T-cell (primary cell): ENCODE data around the gene NELFB. TPM values are rescaled to one million over a fixed set of nuclear protein-coding genes. Genes with fewer than 3 reads are reported as not detected.
"Not testable (repeated sequence)": the region's sequence is repeated elsewhere in the genome, so short reads cannot be mapped to it uniquely, and the experiment has no call there.

Experiments
- ATAC-seq, 4 experiments: fragments of 200-7000 bp in 3 of 4; fragments of 150-1000 bp in 1 of 4; cut with Tn5 transposase; replicated peaks in 1 of 4; 1 replicate in 3 of 4; 2 replicates in 1 of 4; pipeline ENCODE4 v1.10.0; 2021; ENCODE audit warnings: moderate library complexity in 3 of 4, mild to moderate bottlenecking in 2 of 4, moderate number of reproducible peaks in 1 of 4
- CTCF ChIA-PET, 2 donors: fragments of 300-600 bp; sonication (Branson Sonifier 250); formaldehyde crosslinking; loops; one replicate each; lab custom pipeline; 2022; ENCODE audit warnings: antibody characterized with exemption in 2 of 2; lab: Charles Lee
- POLR2A ChIA-PET, 2 donors: fragments of 300-600 bp; sonication (Branson Sonifier 250); formaldehyde crosslinking; loops; one replicate each; lab custom pipeline; 2022; ENCODE audit warnings: antibody characterized with exemption in 2 of 2; lab: Charles Lee
- DNase-seq, 35 experiments: peaks; one replicate each; pipeline versions ENCODE4 v3.0.0 to v3.0.0-alpha.2; 2013 to 2023
- H3K27ac ChIP-seq: one replicate; pipeline ENCODE4 v1.5.1; 2013; ENCODE audit warnings: low read length
- H3K27me3 ChIP-seq, 2 experiments: replicated peaks in 1 of 2; 1 replicate in 1 of 2; 2 replicates in 1 of 2; pipeline versions ENCODE4 v1.6.1 to v1.7.0; 2013; ENCODE audit warnings: low read length in 1 of 2, mixed read lengths in 1 of 2; ENCODE audit not compliant: control insufficient read depth in 2 of 2, insufficient read depth in 2 of 2; ENCODE audit errors: extremely low read depth in 1 of 2
- H3K36me3 ChIP-seq, 2 donors: 1 replicate in 1 of 2; 2 replicates in 1 of 2; pipeline versions ENCODE4 v1.6.1 to v1.7.0; 2013; ENCODE audit warnings: low read length in 1 of 2; ENCODE audit not compliant: control insufficient read depth in 2 of 2, insufficient read depth in 1 of 2; ENCODE audit errors: extremely low read depth in 1 of 2
- H3K4me1 ChIP-seq, 2 experiments: 1 replicate in 1 of 2; 2 replicates in 1 of 2; pipeline versions ENCODE4 v1.6.1 to v1.7.0; 2013; ENCODE audit warnings: low read length in 2 of 2, mixed read lengths in 1 of 2; ENCODE audit not compliant: insufficient read depth in 2 of 2, control insufficient read depth in 1 of 2; ENCODE audit errors: extremely low read depth in 1 of 2
- H3K4me3 ChIP-seq, 2 donors: 1 replicate in 1 of 2; 2 replicates in 1 of 2; pipeline versions ENCODE4 v1.5.1 to v1.7.0; 2013; ENCODE audit warnings: mild to moderate bottlenecking in 2 of 2, low read length in 1 of 2, moderate library complexity in 1 of 2; ENCODE audit not compliant: control insufficient read depth in 1 of 2; ENCODE audit errors: extremely low read depth in 1 of 2
- H3K9me3 ChIP-seq: 2 replicates; pipeline ENCODE4 v1.7.0; 2013
- H3K27ac Mint-ChIP-seq, 2 donors: one replicate each; pipeline ENCODE4 v1.8.0; 2020 to 2021; ENCODE audit warnings: mild to moderate bottlenecking in 2 of 2, mixed read lengths in 2 of 2
- H3K27me3 Mint-ChIP-seq, 2 donors: one replicate each; pipeline ENCODE4 v1.8.0; 2021 to 2022; ENCODE audit warnings: mixed read lengths in 2 of 2
- H3K36me3 Mint-ChIP-seq: one replicate; pipeline ENCODE4 v1.8.0; 2021; ENCODE audit warnings: mixed read lengths
- H3K4me1 Mint-ChIP-seq, 3 donors: one replicate each; pipeline ENCODE4 v1.8.0; 2020 to 2022; ENCODE audit warnings: mixed read lengths in 3 of 3, mild to moderate bottlenecking in 1 of 3
- H3K4me3 Mint-ChIP-seq, 3 donors: one replicate each; pipeline ENCODE4 v1.8.0; 2020 to 2022; ENCODE audit warnings: mild to moderate bottlenecking in 3 of 3, mixed read lengths in 3 of 3, moderate library complexity in 3 of 3
- H3K9me3 Mint-ChIP-seq, 3 donors: one replicate each; pipeline ENCODE4 v1.8.0; 2020 to 2022; ENCODE audit warnings: mixed read lengths in 3 of 3
- WGBS: methylation state at CpG from one replicate; pipeline ENCODE4 v1.1.5; 2013; ENCODE audit warnings: missing lambda C conversion rate; ENCODE audit not compliant: insufficient coverage; 5-methylcytosine and 5-hydroxymethylcytosine counted together
- total RNA-seq, 35 experiments: library from RNA in 6 of 35; stranded (reverse) in 6 of 35; fragments of 120-200 nt in 1 of 35; gene quantifications; one replicate each; pipeline versions ENCODE4 v1.2.1 to v1.2.4 and lab custom pipeline; 2013 to 2026

The NELFB gene
- total RNA-seq, 5 donors from 2014 or later (not counting 1 experiment from before 2014, with no cell fraction given), result 36.1 to 62.2 (median 58.8) TPM

DNA sequence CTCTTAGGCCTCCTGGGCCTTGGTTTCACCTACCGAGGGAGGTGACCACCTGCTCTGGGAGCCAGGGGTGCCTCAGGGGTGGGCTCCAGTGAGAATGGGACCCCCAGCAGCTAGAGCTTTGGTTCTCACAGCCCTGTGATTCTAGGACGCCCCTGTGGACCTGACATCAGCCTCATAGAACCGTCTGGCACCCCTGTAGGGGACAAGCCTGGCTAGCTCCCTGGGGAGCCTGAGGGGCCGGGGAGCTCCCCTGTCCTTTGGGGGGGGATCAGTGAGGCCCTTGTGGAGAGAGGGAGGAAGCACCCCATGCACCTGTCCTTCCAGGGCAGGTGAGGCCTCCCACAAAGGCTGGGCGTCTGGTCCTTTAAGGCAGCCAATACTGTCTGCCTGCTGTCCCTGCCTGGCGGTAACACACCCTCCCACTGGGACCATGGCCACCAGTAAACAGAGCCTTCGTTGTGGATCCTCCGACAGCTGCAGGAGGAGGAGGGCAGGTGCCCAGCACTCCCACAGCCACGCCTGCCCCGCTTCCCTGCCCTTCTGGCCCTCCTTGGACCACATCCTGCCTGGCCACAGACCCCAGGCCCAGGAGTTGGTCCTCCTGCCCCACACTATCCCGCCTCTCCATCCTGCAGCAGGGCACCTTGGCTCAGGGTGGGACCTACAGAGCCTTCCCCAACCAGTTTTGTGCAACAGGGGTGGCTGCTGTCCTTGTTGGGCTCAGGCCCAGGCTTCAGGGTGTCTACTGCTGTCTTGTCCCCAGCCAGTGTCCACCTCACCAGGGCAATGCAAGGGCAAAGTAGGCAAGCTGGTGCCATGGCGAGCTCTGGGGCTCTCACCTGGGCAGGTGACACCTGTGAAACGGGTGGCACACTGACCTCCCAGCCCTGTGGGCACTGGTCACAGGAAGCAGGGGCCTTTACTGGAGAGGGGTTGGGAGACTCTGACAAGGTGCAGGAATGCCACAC lies 17.1 kb upstream of the NELFB start:
- ChIA-PET CTCF (no interaction called here), POLR2A (no interaction called here)
- Mint-ChIP-seq H3K4me3 (no peak overlapping the region), H3K27me3 (peaks cover 0 to 5% of the 10 kb centered on the region in 2 donors), H3K4me1 (peaks cover 26 to 38% (median 30%) of the 10 kb centered on the region in 3 donors), H3K27ac (no peak overlapping the region), H3K36me3 (peaks cover 11% of the 10 kb centered on the region), H3K9me3 (no peaks in the 10 kb centered on the region)
- no peak for DNase-seq
- Histone ChIP-seq H3K9me3 (no peaks in the 10 kb centered on the region), H3K27me3 (peaks cover 0 to 19% of the 10 kb centered on the region in 2 experiments), H3K36me3 (peaks cover 3 to 13% of the 10 kb centered on the region in 2 donors), H3K4me3 (no peak overlapping the region), H3K27ac (no peak overlapping the region), H3K4me1 (peaks cover 4 to 62% of the 10 kb centered on the region in 2 experiments)
- 95% methylated on average over 11 of the region's 13 CpGs for WGBS
- no peak for ATAC-seq

DNA sequence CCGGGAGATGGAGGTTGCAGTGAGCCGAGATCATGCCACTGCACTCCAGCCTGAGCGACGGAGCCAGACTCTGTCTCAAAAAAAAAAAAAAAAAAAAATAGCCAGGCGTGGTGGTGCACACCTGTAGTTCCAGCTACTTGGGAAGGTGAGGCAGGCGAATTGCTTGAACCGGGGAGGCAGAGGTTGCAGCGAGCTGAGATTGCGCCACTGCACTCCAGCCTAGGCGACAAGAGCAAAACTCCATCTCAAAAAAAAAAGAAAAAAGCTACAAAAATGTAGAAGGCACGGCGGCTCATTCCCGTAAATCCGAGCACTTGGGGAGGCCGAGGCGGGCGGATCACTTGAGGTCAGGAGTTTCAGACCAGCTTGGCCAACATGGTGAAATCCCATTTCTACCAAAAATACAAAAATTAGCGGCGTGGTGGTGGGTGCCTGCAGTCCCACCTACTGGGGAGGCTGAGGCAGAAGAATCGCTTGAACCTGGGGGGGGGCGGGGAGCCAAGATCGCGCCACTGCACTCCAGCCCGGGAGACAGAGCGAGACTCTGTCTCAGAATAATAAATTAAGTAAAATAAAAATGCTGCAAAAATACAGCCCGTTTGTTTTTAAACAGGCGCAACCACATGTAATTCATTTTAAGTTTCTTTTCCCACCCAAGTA lies 15.5 kb upstream of the NELFB start:
- not testable (repeated sequence) for H3K27me3 Mint-ChIP-seq, H3K9me3 ChIP-seq, ATAC-seq, H3K9me3 Mint-ChIP-seq, DNase-seq
- Mint-ChIP-seq H3K36me3 (peaks cover 14% of the 10 kb centered on the region), H3K4me1 (peaks cover 29 to 47% (median 33%) of the 10 kb centered on the region in 3 donors), H3K4me3 (peak overlapping the region; percentile 67 to 84 (median 71)), H3K27ac (peak overlapping the region; percentile 55 to 74)
- 75% methylated on average over 8 of the region's 27 CpGs for WGBS
- peaks cover 0 to 11% of the 10 kb centered on the region in 2 experiments for H3K27me3 ChIP-seq
- ChIA-PET CTCF (interaction anchor here in 1 of 2 donors (0.5 to 1.6 kb wide), 5 partner anchors 12 to 397 kb away, joined by 3 to 8 read pairs (median 4); partner anchors contain the start of genes AJM1 and RNF224), POLR2A (interaction anchor here in 1 of 2 donors (1.6 kb wide), 2 partner anchors 15 to 17 kb away, joined by 16 read pairs; partner anchors contain the start of genes NELFB and RNF208)
- peak overlapping the region; percentile 59 to 68 for H3K4me3 ChIP-seq
- peak overlapping the region; percentile 44 for H3K27ac ChIP-seq
- H3K36me3 ChIP-seq, result peaks cover 3 to 19% of the 10 kb centered on the region in 2 donors
- peaks cover 4 to 73% of the 10 kb centered on the region in 2 experiments for H3K4me1 ChIP-seq

DNA sequence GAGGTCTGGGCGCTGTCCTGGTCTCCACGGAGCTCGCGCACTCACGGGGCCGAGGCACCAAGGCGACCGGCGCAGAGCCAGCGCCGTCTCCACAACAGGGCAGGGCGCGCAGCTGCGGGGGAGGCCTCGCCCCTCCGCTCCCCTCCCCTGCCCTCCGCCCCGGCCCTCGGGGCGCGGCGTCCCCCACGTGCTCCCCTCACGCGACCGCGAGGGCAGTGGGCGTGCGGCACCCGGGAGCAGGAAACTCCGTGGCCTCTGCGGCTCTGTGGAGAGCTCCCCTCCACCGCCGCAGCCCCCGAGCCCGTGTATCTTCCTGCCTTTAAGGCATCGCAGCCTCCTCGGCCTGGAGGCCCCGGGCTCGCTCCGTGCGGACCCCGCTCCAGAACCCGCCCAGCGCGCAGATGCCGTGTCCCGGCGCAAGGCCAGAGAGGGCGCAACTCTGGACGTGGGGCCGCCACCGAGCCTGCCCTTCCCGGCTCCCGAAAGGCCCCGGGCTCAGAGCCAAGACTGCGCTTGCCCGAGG lies 14.7 kb upstream of the NELFB start:
- DNase-seq (peak in 31 of 35 experiments; percentile 43 to 84 (median 58)), ATAC-seq (peak; percentile 25 to 44 (median 40))
- H3K27me3 Mint-ChIP-seq, result no peaks in the 10 kb centered on the region
- WGBS, result under 1% methylated on average over 58 of the region's 58 CpGs
- peaks cover 29 to 41% (median 33%) of the 10 kb centered on the region in 3 donors for H3K4me1 Mint-ChIP-seq
- H3K4me3 Mint-ChIP-seq, result peak overlapping the region; percentile 67 to 84 (median 71)
- Histone ChIP-seq H3K27me3 (peaks cover 0 to 4% of the 10 kb centered on the region in 2 experiments), H3K4me1 (peaks cover 4 to 73% of the 10 kb centered on the region in 2 experiments), H3K36me3 (peaks cover 3 to 19% of the 10 kb centered on the region in 2 donors), H3K27ac (peak overlapping the region; percentile 70), H3K9me3 (no peaks in the 10 kb centered on the region), H3K4me3 (peak overlapping the region; percentile 59 to 68)
- H3K36me3 Mint-ChIP-seq, result peaks cover 14% of the 10 kb centered on the region
- H3K27ac Mint-ChIP-seq, result peak overlapping the region in 1 of 2 donors; percentile 74
- no peaks in the 10 kb centered on the region for H3K9me3 Mint-ChIP-seq
- POLR2A ChIA-PET, result interaction anchor here (0.6 to 1.6 kb wide), 15 partner anchors 14 to 513 kb away, joined by 3 to 16 read pairs (median 4); partner anchors contain the start of genes CYSRT1 (in 1 of the 2), MAN1B1 (in 1 of the 2), NELFB (in 1 of the 2) and RNF208 (in 1 of the 2)
- CTCF ChIA-PET, result interaction anchor here in 1 of 2 donors (1.0 to 1.6 kb wide), 8 partner anchors 16 to 398 kb away, joined by 3 to 8 read pairs (median 4); partner anchors contain the start of genes AJM1, MAN1B1 and TPRN

DNA sequence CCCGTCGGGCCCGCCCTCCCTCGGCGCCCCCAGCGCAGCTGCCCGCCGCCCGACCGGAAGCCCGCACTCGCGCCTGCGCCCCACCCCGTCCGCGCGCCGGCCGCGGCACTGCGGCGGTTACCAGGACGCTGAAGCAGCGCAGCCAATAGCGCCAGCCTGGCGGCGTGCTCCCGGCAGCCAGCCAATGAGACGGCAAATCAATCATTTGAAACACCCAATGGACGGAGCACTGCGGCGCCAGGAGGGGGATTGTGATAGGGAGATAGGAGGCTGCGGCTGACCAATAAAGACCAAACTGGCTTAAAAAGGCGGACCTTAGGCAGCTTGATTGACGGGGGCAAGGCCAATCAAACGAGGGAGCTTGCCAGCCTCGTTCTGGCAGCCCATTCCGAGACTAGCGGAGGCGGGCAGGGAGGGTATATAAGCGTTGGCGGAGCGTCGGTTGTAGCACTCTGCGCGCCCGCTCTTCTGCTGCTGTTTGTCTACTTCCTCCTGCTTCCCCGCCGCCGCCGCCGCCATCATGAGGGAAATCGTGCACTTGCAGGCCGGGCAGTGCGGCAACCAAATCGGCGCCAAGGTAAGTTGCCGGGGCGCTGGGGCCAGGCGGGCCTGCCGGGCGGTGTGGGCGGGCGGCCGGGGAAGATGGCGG lies 14.2 kb upstream of the NELFB start, which contains the start of gene TUBB4B:
TUBB4B (plus strand) TSS at position 447 of the 649 bp plus-strand sequence; CDS start at position 521, 74 bp downstream.
- H3K36me3 ChIP-seq, result peaks cover 3 to 19% of the 10 kb centered on the region in 2 donors
- H3K4me1 ChIP-seq, result peaks cover 4 to 68% of the 10 kb centered on the region in 2 experiments
- peak; percentile 71 to 79 (median 76) for ATAC-seq
- CTCF ChIA-PET, result interaction anchor here in 1 of 2 donors (0.5 to 1.6 kb wide), 11 partner anchors 15 to 399 kb away, joined by 3 to 8 read pairs (median 3); partner anchors contain the start of genes AJM1, MAN1B1 and TPRN
- Mint-ChIP-seq H3K9me3 (no peaks in the 10 kb centered on the region), H3K27ac (peak within 1 kb of the TSS; percentile 90 to 95), H3K4me1 (peaks cover 29 to 40% (median 33%) of the 10 kb centered on the region in 3 donors), H3K4me3 (peak within 1 kb of the TSS; percentile 84 to 90 (median 85)), H3K27me3 (no peaks in the 10 kb centered on the region), H3K36me3 (peaks cover 14% of the 10 kb centered on the region)
- POLR2A ChIA-PET, result interaction anchor here (0.6 to 1.6 kb wide), 15 partner anchors 14 to 514 kb away, joined by 3 to 16 read pairs (median 4); partner anchors contain the start of genes CYSRT1 (in 1 of the 2), MAN1B1 (in 1 of the 2), NELFB (in 1 of the 2) and RNF208 (in 1 of the 2)
- WGBS, result under 1% methylated on average over 61 of the region's 67 CpGs
- DNase-seq, result peak; percentile 88 to 100 (median 98)
- H3K9me3 ChIP-seq, result no peaks in the 10 kb centered on the region
- H3K4me3 ChIP-seq, result peak within 1 kb of the TSS; percentile 59 to 68
- no peaks in the 10 kb centered on the region for H3K27me3 ChIP-seq
- H3K27ac ChIP-seq, result peak within 1 kb of the TSS; percentile 70
